GM23338 (cell line): Measurements from ENCODE around the gene MTMR3. TPM values are rescaled to one million over a fixed set of nuclear protein-coding genes. Genes with fewer than 3 reads are reported as not detected.

ENCODE experiments used
- ATAC-seq: fragments of 200-7000 bp; cut with Tn5 transposase; 3 replicates; pipeline ENCODE4 v1.9.1; 2020
- DNase-seq: peaks from one replicate; pipeline ENCODE4 v3.0.0-alpha.2; 2015; ENCODE audit warnings: low spot score
- H2AFZ ChIP-seq: fragments of 200-600 bp; sonication (generic); 2 replicates; pipeline ENCODE4 v1.8.0; 2016; ENCODE audit warnings: antibody characterized with exemption, mild to moderate bottlenecking, moderate library complexity
- H3F3A ChIP-seq: fragments of 200-600 bp; sonication (generic); replicated peaks from 2 replicates; pipeline ENCODE4 v1.8.0; 2017; ENCODE audit warnings: antibody characterized with exemption, mixed run types, low read depth
- H3K27ac ChIP-seq: fragments of 200-600 bp; sonication (generic); 2 replicates; pipeline ENCODE4 v1.6.1; 2016; ENCODE audit warnings: low read depth
- H3K27me3 ChIP-seq: fragments of 200-600 bp; sonication (generic); 2 replicates; pipeline ENCODE4 v1.8.0; 2016; ENCODE audit warnings: mild to moderate bottlenecking, mixed run types, moderate library complexity; ENCODE audit not compliant: insufficient read depth
- H3K36me3 ChIP-seq: fragments of 200-600 bp; sonication (generic); 2 replicates; pipeline ENCODE4 v1.8.0; 2016; ENCODE audit warnings: mild to moderate bottlenecking; ENCODE audit not compliant: insufficient read depth
- H3K4me1 ChIP-seq: fragments of 200-600 bp; sonication (generic); 2 replicates; pipeline ENCODE4 v1.8.0; 2016; ENCODE audit warnings: mild to moderate bottlenecking, moderate library complexity; ENCODE audit not compliant: insufficient read depth
- H3K4me2 ChIP-seq: fragments of 200-600 bp; sonication (generic); 2 replicates; pipeline ENCODE4 v1.7.1; 2017; ENCODE audit warnings: mixed run types
- H3K4me3 ChIP-seq: fragments of 200-600 bp; sonication (generic); 2 replicates; pipeline ENCODE4 v1.6.1; 2016; ENCODE audit warnings: mixed run types
- H3K79me2 ChIP-seq: fragments of 200-600 bp; sonication (generic); replicated peaks from 2 replicates; pipeline ENCODE4 v1.8.0; 2017; ENCODE audit warnings: mild to moderate bottlenecking; ENCODE audit not compliant: insufficient read depth
- H3K9me2 ChIP-seq: fragments of 200-600 bp; sonication (generic); 2 replicates; pipeline ENCODE4 v1.8.0; 2017; ENCODE audit not compliant: insufficient read depth
- H4K20me1 ChIP-seq: fragments of 200-600 bp; sonication (generic); replicated peaks from 2 replicates; pipeline ENCODE4 v1.8.0; 2017; ENCODE audit warnings: mild to moderate bottlenecking; ENCODE audit not compliant: insufficient read depth
- H3K27ac Mint-ChIP-seq: 2 replicates; pipeline ENCODE4 v1.8.0; 2020; ENCODE audit warnings: inconsistent platforms, mild to moderate bottlenecking, moderate library complexity, mixed read lengths
- H3K27me3 Mint-ChIP-seq: 3 replicates; pipeline ENCODE4 v1.8.0; 2022; ENCODE audit warnings: low read depth, mild to moderate bottlenecking, moderate library complexity, mixed read lengths, inconsistent platforms; ENCODE audit not compliant: insufficient read depth, poor library complexity
- H3K36me3 Mint-ChIP-seq: 3 replicates; pipeline ENCODE4 v1.8.0; 2021; ENCODE audit warnings: low read depth, mild to moderate bottlenecking, inconsistent platforms, moderate library complexity, mixed read lengths
- H3K4me1 Mint-ChIP-seq: 3 replicates; pipeline ENCODE4 v1.8.0; 2020; ENCODE audit warnings: mild to moderate bottlenecking, inconsistent platforms, mixed read lengths
- H3K4me3 Mint-ChIP-seq: 3 replicates; pipeline ENCODE4 v1.8.0; 2021; ENCODE audit warnings: moderate library complexity, mild to moderate bottlenecking, inconsistent platforms, mixed read lengths
- H3K9me3 Mint-ChIP-seq: 3 replicates; pipeline ENCODE4 v1.8.0; 2020; ENCODE audit warnings: moderate library complexity, mild to moderate bottlenecking, inconsistent platforms, mixed read lengths
- CREB1 ChIP-seq: fragments of 250-450 bp; sonication (Bioruptor Pico); IDR thresholded peaks from 2 replicates; pipeline ENCODE4 v1.5.0; 2020; ENCODE audit warnings: low read depth, mild to moderate bottlenecking, moderate library complexity
- EZH2 ChIP-seq: fragments of 200-600 bp; sonication (generic); IDR thresholded peaks from one replicate; pipeline ENCODE4 v1.8.0; 2017; ENCODE audit warnings: antibody characterized with exemption, mild to moderate bottlenecking, low read depth; ENCODE audit not compliant: unreplicated experiment
- EZH2phosphoT487 ChIP-seq: fragments of 200-600 bp; sonication (generic); IDR thresholded peaks from one replicate; pipeline ENCODE4 v1.8.1; 2018; ENCODE audit warnings: antibody characterized with exemption; ENCODE audit not compliant: unreplicated experiment
- JUNB ChIP-seq: IDR thresholded peaks from one replicate; pipeline ENCODE4 v1.6.1; 2016; ENCODE audit warnings: antibody characterized with exemption; ENCODE audit not compliant: unreplicated experiment
- NANOG ChIP-seq: IDR thresholded peaks from 2 replicates; pipeline ENCODE4 v1.6.1; 2016; ENCODE audit warnings: antibody characterized with exemption, borderline replicate concordance
- POLR2AphosphoS5 ChIP-seq: IDR thresholded peaks from 2 replicates; pipeline ENCODE4 v1.6.1; 2016; ENCODE audit warnings: antibody characterized with exemption, low read depth
- STAT1 ChIP-seq: IDR thresholded peaks from one replicate; pipeline ENCODE4 v1.6.1; 2016; ENCODE audit warnings: antibody characterized with exemption; ENCODE audit not compliant: unreplicated experiment
- ZNF114 ChIP-seq: fragments of 250-450 bp; sonication (Bioruptor Pico); IDR thresholded peaks from 2 replicates; pipeline ENCODE4 v1.5.0; 2020; ENCODE audit warnings: mild to moderate bottlenecking, moderate library complexity
- ZNF331 ChIP-seq: fragments of 250-450 bp; sonication (Bioruptor Pico); IDR thresholded peaks from 2 replicates; pipeline ENCODE4 v1.5.0; 2020; ENCODE audit warnings: low read depth, mild to moderate bottlenecking, moderate library complexity
- polyA plus RNA-seq: library from polyadenylated mRNA; unstranded; fragments of >200 nt; fragmentation: Nextera tagmentation; extraction: Ambion mirVana; gene quantifications from 2 replicates; pipeline ENCODE4 v1.2.1, GENCODE V29; 2016
- total RNA-seq: library from RNA; depleted of rRNA; stranded (reverse); fragments of >200 nt; shearing (Covaris generic); gene quantifications from 2 replicates; pipeline ENCODE4 v1.2.3, GENCODE V29; 2014
- TF ChIP-seq, protein P1 (sequence below): fragments of 250-450 bp; sonication (Bioruptor Pico); IDR thresholded peaks from 2 replicates; pipeline ENCODE4 v1.5.0; 2020; ENCODE audit warnings: mild to moderate bottlenecking, moderate library complexity
- TF ChIP-seq, protein P2 (sequence below): IDR thresholded peaks from one replicate; pipeline ENCODE4 v1.6.1; 2018; ENCODE audit warnings: antibody characterized with exemption; ENCODE audit not compliant: unreplicated experiment
- TF ChIP-seq, protein P3 (sequence below), 2 experiments: fragments of 200-600 bp in 1 of 2; sonication (generic) in 1 of 2; conservative IDR thresholded peaks; 2 replicates each; pipeline versions ENCODE4 v1.5.1 to v1.6.1; 2016 to 2017; ENCODE audit warnings: antibody characterized with exemption in 2 of 2, low read depth in 2 of 2, mild to moderate bottlenecking in 2 of 2, moderate library complexity in 1 of 2
- TF ChIP-seq, protein P4 (sequence below): IDR thresholded peaks from 2 replicates; pipeline ENCODE4 v1.6.1; 2016; ENCODE audit warnings: antibody characterized with exemption

The MTMR3 gene
- total and polyA plus RNA-seq, 2 experiments from 2014 or later = 5.2 to 27.4 TPM

DNA sequence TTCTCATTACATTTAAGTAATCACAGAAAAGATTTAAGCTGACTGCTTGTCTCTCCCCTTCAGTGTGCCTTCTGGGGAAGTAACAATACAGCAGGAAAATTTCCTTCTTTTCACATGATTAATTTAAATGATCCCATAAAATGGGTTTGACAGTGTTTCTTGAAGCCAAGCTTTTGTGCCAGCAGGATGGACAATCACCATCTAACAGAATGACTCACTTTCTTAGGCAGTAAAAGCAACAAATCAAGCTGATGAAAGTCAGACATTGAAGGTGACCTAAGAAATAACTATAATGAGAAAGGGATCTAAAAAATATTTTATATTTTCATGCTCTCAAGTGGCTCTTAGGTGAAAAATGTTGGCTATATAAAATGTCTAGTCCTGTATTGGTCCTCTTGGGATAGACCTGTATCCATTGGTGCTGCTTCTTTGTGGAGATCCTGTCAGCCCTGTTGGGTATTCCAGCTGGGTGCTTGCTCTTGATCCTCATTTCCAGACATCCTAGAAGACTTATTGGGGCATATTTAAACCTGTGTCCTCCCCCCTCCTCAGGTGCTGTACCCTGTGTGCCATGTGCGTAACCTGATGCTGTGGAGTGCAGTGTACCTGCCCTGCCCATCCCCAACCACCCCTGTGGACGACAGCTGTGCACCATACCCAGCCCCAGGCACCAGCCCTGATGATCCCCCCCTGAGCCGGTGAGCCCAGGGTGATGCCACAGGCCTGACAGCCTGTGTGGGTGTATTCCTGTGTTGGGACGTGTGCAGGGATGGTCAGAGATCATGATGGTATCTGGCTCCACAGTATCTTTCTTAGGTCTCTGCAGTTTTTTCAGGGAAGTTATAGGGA, 134.6 kb downstream of the MTMR3 start:
- no peak for ATAC-seq
- no peak for TF ChIP-seq EZH2
- TF ChIP-seq, protein P1, sequence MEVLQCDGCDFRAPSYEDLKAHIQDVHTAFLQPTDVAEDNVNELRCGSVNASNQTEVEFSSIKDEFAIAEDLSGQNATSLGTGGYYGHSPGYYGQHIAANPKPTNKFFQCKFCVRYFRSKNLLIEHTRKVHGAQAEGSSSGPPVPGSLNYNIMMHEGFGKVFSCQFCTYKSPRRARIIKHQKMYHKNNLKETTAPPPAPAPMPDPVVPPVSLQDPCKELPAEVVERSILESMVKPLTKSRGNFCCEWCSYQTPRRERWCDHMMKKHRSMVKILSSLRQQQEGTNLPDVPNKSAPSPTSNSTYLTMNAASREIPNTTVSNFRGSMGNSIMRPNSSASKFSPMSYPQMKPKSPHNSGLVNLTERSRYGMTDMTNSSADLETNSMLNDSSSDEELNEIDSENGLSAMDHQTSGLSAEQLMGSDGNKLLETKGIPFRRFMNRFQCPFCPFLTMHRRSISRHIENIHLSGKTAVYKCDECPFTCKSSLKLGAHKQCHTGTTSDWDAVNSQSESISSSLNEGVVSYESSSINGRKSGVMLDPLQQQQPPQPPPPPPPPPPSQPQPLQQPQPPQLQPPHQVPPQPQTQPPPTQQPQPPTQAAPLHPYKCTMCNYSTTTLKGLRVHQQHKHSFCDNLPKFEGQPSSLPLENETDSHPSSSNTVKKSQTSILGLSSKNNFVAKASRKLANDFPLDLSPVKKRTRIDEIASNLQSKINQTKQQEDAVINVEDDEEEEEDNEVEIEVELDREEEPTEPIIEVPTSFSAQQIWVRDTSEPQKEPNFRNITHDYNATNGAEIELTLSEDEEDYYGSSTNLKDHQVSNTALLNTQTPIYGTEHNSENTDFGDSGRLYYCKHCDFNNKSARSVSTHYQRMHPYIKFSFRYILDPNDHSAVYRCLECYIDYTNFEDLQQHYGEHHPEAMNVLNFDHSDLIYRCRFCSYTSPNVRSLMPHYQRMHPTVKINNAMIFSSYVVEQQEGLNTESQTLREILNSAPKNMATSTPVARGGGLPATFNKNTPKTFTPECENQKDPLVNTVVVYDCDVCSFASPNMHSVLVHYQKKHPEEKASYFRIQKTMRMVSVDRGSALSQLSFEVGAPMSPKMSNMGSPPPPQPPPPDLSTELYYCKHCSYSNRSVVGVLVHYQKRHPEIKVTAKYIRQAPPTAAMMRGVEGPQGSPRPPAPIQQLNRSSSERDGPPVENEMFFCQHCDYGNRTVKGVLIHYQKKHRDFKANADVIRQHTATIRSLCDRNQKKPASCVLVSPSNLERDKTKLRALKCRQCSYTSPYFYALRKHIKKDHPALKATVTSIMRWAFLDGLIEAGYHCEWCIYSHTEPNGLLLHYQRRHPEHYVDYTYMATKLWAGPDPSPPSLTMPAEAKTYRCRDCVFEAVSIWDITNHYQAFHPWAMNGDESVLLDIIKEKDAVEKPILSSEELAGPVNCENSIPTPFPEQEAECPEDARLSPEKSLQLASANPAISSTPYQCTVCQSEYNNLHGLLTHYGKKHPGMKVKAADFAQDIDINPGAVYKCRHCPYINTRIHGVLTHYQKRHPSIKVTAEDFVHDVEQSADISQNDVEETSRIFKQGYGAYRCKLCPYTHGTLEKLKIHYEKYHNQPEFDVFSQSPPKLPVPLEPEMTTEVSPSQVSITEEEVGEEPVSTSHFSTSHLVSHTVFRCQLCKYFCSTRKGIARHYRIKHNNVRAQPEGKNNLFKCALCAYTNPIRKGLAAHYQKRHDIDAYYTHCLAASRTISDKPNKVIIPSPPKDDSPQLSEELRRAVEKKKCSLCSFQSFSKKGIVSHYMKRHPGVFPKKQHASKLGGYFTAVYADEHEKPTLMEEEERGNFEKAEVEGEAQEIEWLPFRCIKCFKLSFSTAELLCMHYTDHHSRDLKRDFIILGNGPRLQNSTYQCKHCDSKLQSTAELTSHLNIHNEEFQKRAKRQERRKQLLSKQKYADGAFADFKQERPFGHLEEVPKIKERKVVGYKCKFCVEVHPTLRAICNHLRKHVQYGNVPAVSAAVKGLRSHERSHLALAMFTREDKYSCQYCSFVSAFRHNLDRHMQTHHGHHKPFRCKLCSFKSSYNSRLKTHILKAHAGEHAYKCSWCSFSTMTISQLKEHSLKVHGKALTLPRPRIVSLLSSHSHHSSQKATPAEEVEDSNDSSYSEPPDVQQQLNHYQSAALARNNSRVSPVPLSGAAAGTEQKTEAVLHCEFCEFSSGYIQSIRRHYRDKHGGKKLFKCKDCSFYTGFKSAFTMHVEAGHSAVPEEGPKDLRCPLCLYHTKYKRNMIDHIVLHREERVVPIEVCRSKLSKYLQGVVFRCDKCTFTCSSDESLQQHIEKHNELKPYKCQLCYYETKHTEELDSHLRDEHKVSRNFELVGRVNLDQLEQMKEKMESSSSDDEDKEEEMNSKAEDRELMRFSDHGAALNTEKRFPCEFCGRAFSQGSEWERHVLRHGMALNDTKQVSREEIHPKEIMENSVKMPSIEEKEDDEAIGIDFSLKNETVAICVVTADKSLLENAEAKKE (CRISPR knock-in tag) = no peak
- no peak for TF ChIP-seq CREB1 (CRISPR knock-in tag)
- TF ChIP-seq, protein P2, sequence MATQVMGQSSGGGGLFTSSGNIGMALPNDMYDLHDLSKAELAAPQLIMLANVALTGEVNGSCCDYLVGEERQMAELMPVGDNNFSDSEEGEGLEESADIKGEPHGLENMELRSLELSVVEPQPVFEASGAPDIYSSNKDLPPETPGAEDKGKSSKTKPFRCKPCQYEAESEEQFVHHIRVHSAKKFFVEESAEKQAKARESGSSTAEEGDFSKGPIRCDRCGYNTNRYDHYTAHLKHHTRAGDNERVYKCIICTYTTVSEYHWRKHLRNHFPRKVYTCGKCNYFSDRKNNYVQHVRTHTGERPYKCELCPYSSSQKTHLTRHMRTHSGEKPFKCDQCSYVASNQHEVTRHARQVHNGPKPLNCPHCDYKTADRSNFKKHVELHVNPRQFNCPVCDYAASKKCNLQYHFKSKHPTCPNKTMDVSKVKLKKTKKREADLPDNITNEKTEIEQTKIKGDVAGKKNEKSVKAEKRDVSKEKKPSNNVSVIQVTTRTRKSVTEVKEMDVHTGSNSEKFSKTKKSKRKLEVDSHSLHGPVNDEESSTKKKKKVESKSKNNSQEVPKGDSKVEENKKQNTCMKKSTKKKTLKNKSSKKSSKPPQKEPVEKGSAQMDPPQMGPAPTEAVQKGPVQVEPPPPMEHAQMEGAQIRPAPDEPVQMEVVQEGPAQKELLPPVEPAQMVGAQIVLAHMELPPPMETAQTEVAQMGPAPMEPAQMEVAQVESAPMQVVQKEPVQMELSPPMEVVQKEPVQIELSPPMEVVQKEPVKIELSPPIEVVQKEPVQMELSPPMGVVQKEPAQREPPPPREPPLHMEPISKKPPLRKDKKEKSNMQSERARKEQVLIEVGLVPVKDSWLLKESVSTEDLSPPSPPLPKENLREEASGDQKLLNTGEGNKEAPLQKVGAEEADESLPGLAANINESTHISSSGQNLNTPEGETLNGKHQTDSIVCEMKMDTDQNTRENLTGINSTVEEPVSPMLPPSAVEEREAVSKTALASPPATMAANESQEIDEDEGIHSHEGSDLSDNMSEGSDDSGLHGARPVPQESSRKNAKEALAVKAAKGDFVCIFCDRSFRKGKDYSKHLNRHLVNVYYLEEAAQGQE = no peak
- TF ChIP-seq NANOG = no peak
- no peak for TF ChIP-seq POLR2AphosphoS5
- no peak for TF ChIP-seq STAT1
- no peak for TF ChIP-seq ZNF331 (CRISPR knock-in tag)
- TF ChIP-seq JUNB = no peak
- TF ChIP-seq EZH2phosphoT487 = no peak
- TF ChIP-seq, protein P3, sequence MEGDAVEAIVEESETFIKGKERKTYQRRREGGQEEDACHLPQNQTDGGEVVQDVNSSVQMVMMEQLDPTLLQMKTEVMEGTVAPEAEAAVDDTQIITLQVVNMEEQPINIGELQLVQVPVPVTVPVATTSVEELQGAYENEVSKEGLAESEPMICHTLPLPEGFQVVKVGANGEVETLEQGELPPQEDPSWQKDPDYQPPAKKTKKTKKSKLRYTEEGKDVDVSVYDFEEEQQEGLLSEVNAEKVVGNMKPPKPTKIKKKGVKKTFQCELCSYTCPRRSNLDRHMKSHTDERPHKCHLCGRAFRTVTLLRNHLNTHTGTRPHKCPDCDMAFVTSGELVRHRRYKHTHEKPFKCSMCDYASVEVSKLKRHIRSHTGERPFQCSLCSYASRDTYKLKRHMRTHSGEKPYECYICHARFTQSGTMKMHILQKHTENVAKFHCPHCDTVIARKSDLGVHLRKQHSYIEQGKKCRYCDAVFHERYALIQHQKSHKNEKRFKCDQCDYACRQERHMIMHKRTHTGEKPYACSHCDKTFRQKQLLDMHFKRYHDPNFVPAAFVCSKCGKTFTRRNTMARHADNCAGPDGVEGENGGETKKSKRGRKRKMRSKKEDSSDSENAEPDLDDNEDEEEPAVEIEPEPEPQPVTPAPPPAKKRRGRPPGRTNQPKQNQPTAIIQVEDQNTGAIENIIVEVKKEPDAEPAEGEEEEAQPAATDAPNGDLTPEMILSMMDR (conservative IDR thresholded peaks at IDR 0.05; ENCODE audit: low read depth in 2 of 2) = no peak
- no peak for TF ChIP-seq ZNF114 (CRISPR knock-in tag)
- TF ChIP-seq, protein P4, sequence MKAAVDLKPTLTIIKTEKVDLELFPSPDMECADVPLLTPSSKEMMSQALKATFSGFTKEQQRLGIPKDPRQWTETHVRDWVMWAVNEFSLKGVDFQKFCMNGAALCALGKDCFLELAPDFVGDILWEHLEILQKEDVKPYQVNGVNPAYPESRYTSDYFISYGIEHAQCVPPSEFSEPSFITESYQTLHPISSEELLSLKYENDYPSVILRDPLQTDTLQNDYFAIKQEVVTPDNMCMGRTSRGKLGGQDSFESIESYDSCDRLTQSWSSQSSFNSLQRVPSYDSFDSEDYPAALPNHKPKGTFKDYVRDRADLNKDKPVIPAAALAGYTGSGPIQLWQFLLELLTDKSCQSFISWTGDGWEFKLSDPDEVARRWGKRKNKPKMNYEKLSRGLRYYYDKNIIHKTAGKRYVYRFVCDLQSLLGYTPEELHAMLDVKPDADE = no peak

More for the DNA sequence above, 134.6 kb downstream of the MTMR3 start:
- Histone ChIP-seq H3F3A (no peaks in the 10 kb centered on the region), H3K4me3 (no peak overlapping the region), H3K27ac (no peak overlapping the region), H3K9me2 (no peaks in the 10 kb centered on the region), H3K36me3 (no peaks in the 10 kb centered on the region; the same call in none of the 2 replicates), H3K4me1 (no peaks in the 10 kb centered on the region), H3K27me3 (no peaks in the 10 kb centered on the region), H3K4me2 (no peak overlapping the region), H3K79me2 (no peaks in the 10 kb centered on the region), H4K20me1 (no peaks in the 10 kb centered on the region; the same call in 1 of the 2 replicates), H2AFZ (no peak overlapping the region)
- H3K27me3 Mint-ChIP-seq = no peaks in the 10 kb centered on the region
- no peak overlapping the region for H3K4me3 Mint-ChIP-seq
- no peaks in the 10 kb centered on the region for H3K9me3 Mint-ChIP-seq
- H3K4me1 Mint-ChIP-seq = no peaks in the 10 kb centered on the region
- peaks cover 40% of the 10 kb centered on the region for H3K36me3 Mint-ChIP-seq
- no peak for DNase-seq
- H3K27ac Mint-ChIP-seq = no peak overlapping the region
